H9 (cell line): Measurements from ENCODE around the gene STAMBPL1. TPM values are rescaled to one million over a fixed set of nuclear protein-coding genes. Genes with fewer than 3 reads are reported as not detected.

ENCODE experiments used
- DNase-seq: peaks from one replicate; pipeline ENCODE4 v3.0.0-alpha.2; 2017
- H2AFZ ChIP-seq: one replicate; pipeline ENCODE4 v1.6.1; 2013; ENCODE audit warnings: mild to moderate bottlenecking, low read length, control low read depth, moderate library complexity
- H2AK5ac ChIP-seq: 2 replicates; pipeline ENCODE4 v1.6.1; 2013; ENCODE audit warnings: low read length, control low read depth, mixed read lengths; ENCODE audit not compliant: insufficient read length
- H2BK120ac ChIP-seq: one replicate; pipeline ENCODE4 v1.6.1; 2013; ENCODE audit warnings: low read depth, mild to moderate bottlenecking, low read length, control low read depth, inconsistent platforms; ENCODE audit not compliant: poor library complexity, severe bottlenecking
- H2BK12ac ChIP-seq: 2 replicates; pipeline ENCODE4 v1.6.1; 2013; ENCODE audit warnings: low read length, control low read depth, mixed read lengths, low read depth; ENCODE audit not compliant: insufficient read length
- H2BK15ac ChIP-seq: 2 replicates; pipeline ENCODE4 v1.6.1; 2013; ENCODE audit warnings: low read depth, low read length, control low read depth
- H2BK20ac ChIP-seq: one replicate; pipeline ENCODE4 v1.6.1; 2013; ENCODE audit warnings: low read depth, mild to moderate bottlenecking, low read length, control low read depth, inconsistent platforms; ENCODE audit not compliant: poor library complexity, severe bottlenecking
- H2BK5ac ChIP-seq: 2 replicates; pipeline ENCODE4 v1.6.1; 2013; ENCODE audit warnings: low read length, control low read depth, mixed read lengths; ENCODE audit not compliant: insufficient read length
- H3K14ac ChIP-seq: 2 replicates; pipeline ENCODE4 v1.6.1; 2013; ENCODE audit warnings: low read length, control low read depth; ENCODE audit not compliant: insufficient read depth
- H3K18ac ChIP-seq: 2 replicates; pipeline ENCODE4 v1.6.1; 2013; ENCODE audit warnings: low read depth, mild to moderate bottlenecking, mixed read lengths, low read length, control low read depth; ENCODE audit not compliant: insufficient read length
- H3K23ac ChIP-seq: 2 replicates; pipeline ENCODE4 v1.6.1; 2013; ENCODE audit warnings: low read length, control low read depth, mixed read lengths, low read depth; ENCODE audit not compliant: insufficient read length
- H3K23me2 ChIP-seq: 2 replicates; pipeline ENCODE4 v1.6.1; 2013; ENCODE audit warnings: low read depth, mild to moderate bottlenecking, mixed read lengths, low read length, control low read depth; ENCODE audit not compliant: insufficient read length, poor library complexity, severe bottlenecking
- H3K27ac ChIP-seq: 2 replicates; pipeline ENCODE4 v1.5.1; 2013; ENCODE audit warnings: low read length, control low read depth, mixed read lengths, low read depth; ENCODE audit not compliant: insufficient read length
- H3K27me3 ChIP-seq: 2 replicates; pipeline ENCODE4 v1.6.1; 2013; ENCODE audit warnings: low read length, control low read depth, inconsistent platforms; ENCODE audit not compliant: insufficient read depth
- H3K4ac ChIP-seq: 2 replicates; pipeline ENCODE4 v1.6.1; 2013; ENCODE audit warnings: low read depth, mild to moderate bottlenecking, control low read depth, inconsistent platforms, low read length, moderate library complexity
- H3K4me1 ChIP-seq: 2 replicates; pipeline ENCODE4 v1.6.1; 2013; ENCODE audit warnings: low read length, control low read depth, inconsistent platforms; ENCODE audit not compliant: insufficient read depth
- H3K4me2 ChIP-seq: 2 replicates; pipeline ENCODE4 v1.6.1; 2013; ENCODE audit warnings: low read length, control low read depth, mixed read lengths; ENCODE audit not compliant: insufficient read length, insufficient read depth
- H3K56ac ChIP-seq: 2 replicates; pipeline ENCODE4 v1.6.1; 2013; ENCODE audit warnings: low read depth, mild to moderate bottlenecking, mixed read lengths, low read length, control low read depth; ENCODE audit not compliant: insufficient read length
- H3K79me1 ChIP-seq: 2 replicates; pipeline ENCODE4 v1.6.1; 2013; ENCODE audit warnings: low read depth, mild to moderate bottlenecking, moderate library complexity, low read length, control low read depth, inconsistent platforms; ENCODE audit not compliant: insufficient read depth, poor library complexity, severe bottlenecking
- H3K79me2 ChIP-seq: 2 replicates; pipeline ENCODE4 v1.6.1; 2013; ENCODE audit warnings: low read length, control low read depth, inconsistent platforms; ENCODE audit not compliant: insufficient read depth
- H3K9ac ChIP-seq: 2 replicates; pipeline ENCODE4 v1.6.1; 2013; ENCODE audit warnings: low read length, control low read depth, mixed read lengths; ENCODE audit not compliant: insufficient read length; ENCODE audit errors: extremely low read depth
- H3K9me3 ChIP-seq: one replicate; pipeline ENCODE4 v1.6.1; 2013; ENCODE audit warnings: low read depth, low read length, inconsistent platforms; ENCODE audit not compliant: control insufficient read depth
- H3T11ph ChIP-seq: one replicate; pipeline ENCODE4 v1.6.1; 2013; ENCODE audit warnings: mild to moderate bottlenecking, low read length, control low read depth, inconsistent platforms
- H4K20me1 ChIP-seq: one replicate; pipeline ENCODE4 v1.6.1; 2013; ENCODE audit not compliant: control insufficient read depth, insufficient read length, insufficient read depth
- H4K5ac ChIP-seq: 2 replicates; pipeline ENCODE4 v1.6.1; 2013; ENCODE audit warnings: low read depth, mild to moderate bottlenecking, mixed read lengths, low read length, control low read depth; ENCODE audit not compliant: insufficient read length
- H4K8ac ChIP-seq: replicated peaks from 2 replicates; pipeline ENCODE4 v1.6.1; 2013; ENCODE audit warnings: low read length, control low read depth, mixed read lengths, low read depth; ENCODE audit not compliant: insufficient read length
- H4K91ac ChIP-seq: 2 replicates; pipeline ENCODE4 v1.6.1; 2013; ENCODE audit warnings: low read depth, mild to moderate bottlenecking, moderate library complexity, mixed read lengths, low read length, control low read depth; ENCODE audit not compliant: insufficient read length
- H3K27ac Mint-ChIP-seq, 3 experiments: 2 replicates in 2 of 3; 3 replicates in 1 of 3; pipeline ENCODE4 v1.8.0; 2020 to 2021; ENCODE audit warnings: mixed read lengths in 3 of 3, mild to moderate bottlenecking in 1 of 3, moderate library complexity in 1 of 3
- H3K27me3 Mint-ChIP-seq: 2 replicates; pipeline ENCODE4 v1.8.0; 2021; ENCODE audit warnings: low read depth, mild to moderate bottlenecking, moderate library complexity, mixed read lengths
- H3K36me3 Mint-ChIP-seq, 3 experiments: 2 replicates in 2 of 3; 3 replicates in 1 of 3; pipeline ENCODE4 v1.8.0; 2020 to 2021; ENCODE audit warnings: low read depth in 3 of 3, mixed read lengths in 3 of 3; ENCODE audit not compliant: insufficient read depth in 1 of 3
- H3K4me1 Mint-ChIP-seq, 2 experiments: 2 replicates each; pipeline ENCODE4 v1.8.0; 2020; ENCODE audit warnings: mixed read lengths in 2 of 2
- H3K4me3 Mint-ChIP-seq, 2 experiments: 2 replicates in 1 of 2; 3 replicates in 1 of 2; pipeline ENCODE4 v1.8.0; 2020 to 2021; ENCODE audit warnings: mild to moderate bottlenecking in 2 of 2, mixed read lengths in 2 of 2, moderate library complexity in 1 of 2
- H3K9me3 Mint-ChIP-seq, 2 experiments: 2 replicates in 1 of 2; 3 replicates in 1 of 2; pipeline ENCODE4 v1.8.0; 2020; ENCODE audit warnings: mild to moderate bottlenecking in 2 of 2, mixed read lengths in 2 of 2, moderate library complexity in 1 of 2
- WGBS: extraction: QIAGEN DNeasy Blood & Tissue Kit; methylation state at CpG from one replicate; pipeline ENCODE4 v1.1.7; 2013; ENCODE audit warnings: missing lambda C conversion rate, low lambda C conversion rate, mixed read lengths; ENCODE audit not compliant: insufficient read length; ENCODE audit errors: extremely low coverage; 5-methylcytosine and 5-hydroxymethylcytosine counted together
- total RNA-seq: library from RNA; stranded (reverse); gene quantifications from 2 replicates; pipeline ENCODE4 v1.2.1, GENCODE V29; 2021
- TF ChIP-seq, protein P1 (sequence below): fragments of 200-600 bp; sonication (generic); conservative IDR thresholded peaks from 3 replicates; pipeline ENCODE4 v1.8.0; 2021; ENCODE audit warnings: antibody characterized with exemption, mild to moderate bottlenecking

The STAMBPL1 gene
- total RNA-seq, 1 experiment from 2014 or later, result 3.2 TPM

DNA sequence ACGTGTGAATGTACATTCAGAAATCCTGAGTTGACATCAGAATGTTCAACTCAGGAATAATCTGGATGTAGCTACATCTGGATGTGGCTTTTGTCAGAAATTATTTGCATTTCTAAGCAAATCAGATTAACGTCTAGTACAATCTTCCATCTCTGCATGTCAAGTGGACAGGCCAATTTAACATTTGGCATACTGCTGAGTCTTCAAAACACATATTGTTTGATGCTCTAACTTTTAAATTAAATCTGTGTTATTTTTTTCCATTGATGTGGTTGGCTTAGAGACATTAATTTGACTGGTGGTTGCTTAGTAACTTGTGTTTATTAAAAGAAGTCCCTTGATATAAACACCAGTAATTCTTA is 3.4 kb downstream of the STAMBPL1 start:
- no peak overlapping the region for H4K8ac ChIP-seq
- no peak overlapping the region for H3K4me3 Mint-ChIP-seq
- H2BK120ac ChIP-seq, result no peak overlapping the region
- no peaks in the 10 kb centered on the region for H3K9me3 ChIP-seq
- no peaks in the 10 kb centered on the region; the same call in 1 of the 2 replicates for H3K27me3 ChIP-seq
- H2AK5ac ChIP-seq, result no peak overlapping the region
- H2BK15ac ChIP-seq, result no peak overlapping the region
- H3K23me2 ChIP-seq, result peaks cover 11% of the 10 kb centered on the region
- H3K79me2 ChIP-seq, result no peaks in the 10 kb centered on the region
- no peaks in the 10 kb centered on the region for H3K9me3 Mint-ChIP-seq
- H3K4me2 ChIP-seq, result no peak overlapping the region
- H4K91ac ChIP-seq, result no peak overlapping the region
- H3K36me3 Mint-ChIP-seq, result no peaks in the 10 kb centered on the region
- DNase-seq, result no peak
- H2BK12ac ChIP-seq, result no peak overlapping the region
- H2AFZ ChIP-seq, result no peak overlapping the region
- H2BK5ac ChIP-seq, result no peak overlapping the region
- peaks cover 13% of the 10 kb centered on the region for H3K27me3 Mint-ChIP-seq
- H3K9ac ChIP-seq, result no peak overlapping the region
- no peak overlapping the region for H4K5ac ChIP-seq
- TF ChIP-seq, protein P1, sequence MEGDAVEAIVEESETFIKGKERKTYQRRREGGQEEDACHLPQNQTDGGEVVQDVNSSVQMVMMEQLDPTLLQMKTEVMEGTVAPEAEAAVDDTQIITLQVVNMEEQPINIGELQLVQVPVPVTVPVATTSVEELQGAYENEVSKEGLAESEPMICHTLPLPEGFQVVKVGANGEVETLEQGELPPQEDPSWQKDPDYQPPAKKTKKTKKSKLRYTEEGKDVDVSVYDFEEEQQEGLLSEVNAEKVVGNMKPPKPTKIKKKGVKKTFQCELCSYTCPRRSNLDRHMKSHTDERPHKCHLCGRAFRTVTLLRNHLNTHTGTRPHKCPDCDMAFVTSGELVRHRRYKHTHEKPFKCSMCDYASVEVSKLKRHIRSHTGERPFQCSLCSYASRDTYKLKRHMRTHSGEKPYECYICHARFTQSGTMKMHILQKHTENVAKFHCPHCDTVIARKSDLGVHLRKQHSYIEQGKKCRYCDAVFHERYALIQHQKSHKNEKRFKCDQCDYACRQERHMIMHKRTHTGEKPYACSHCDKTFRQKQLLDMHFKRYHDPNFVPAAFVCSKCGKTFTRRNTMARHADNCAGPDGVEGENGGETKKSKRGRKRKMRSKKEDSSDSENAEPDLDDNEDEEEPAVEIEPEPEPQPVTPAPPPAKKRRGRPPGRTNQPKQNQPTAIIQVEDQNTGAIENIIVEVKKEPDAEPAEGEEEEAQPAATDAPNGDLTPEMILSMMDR, result no peak
- no peak overlapping the region for H3K27ac ChIP-seq
- WGBS, result no CpG with 5 or more reads among the region's 2 CpGs
- no peak overlapping the region for H3K56ac ChIP-seq
- no peaks in the 10 kb centered on the region for H4K20me1 ChIP-seq
- no peaks in the 10 kb centered on the region for H3K79me1 ChIP-seq
- H3K23ac ChIP-seq, result no peak overlapping the region
- H3K27ac Mint-ChIP-seq, result no peak overlapping the region
- H3K4me1 Mint-ChIP-seq, result peaks cover 20 to 30% of the 10 kb centered on the region in 2 experiments
- H3K18ac ChIP-seq, result no peak overlapping the region
- H2BK20ac ChIP-seq, result no peak overlapping the region
- no peak overlapping the region for H3T11ph ChIP-seq
- H3K14ac ChIP-seq, result no peak overlapping the region
- no peaks in the 10 kb centered on the region for H3K4me1 ChIP-seq
- no peak overlapping the region for H3K4ac ChIP-seq
